SK-N-MC (cell line): ENCODE measurements around the gene ADAP1.
A peak's percentile ranks its signal among the peaks of the same experiment; 100 is the strongest.

Experiments used
- DNase-seq: peaks from one replicate; pipeline ENCODE4 v3.0.0-alpha.2; 2011; ENCODE audit warnings: low read depth, low spot score
- H3K27ac ChIP-seq: fragments of 200-600 bp; sonication (generic); 2 replicates; pipeline ENCODE4 v1.5.1; 2016; ENCODE audit warnings: mixed run types
- H3K36me3 ChIP-seq: fragments of 200-600 bp; sonication (generic); 2 replicates; pipeline ENCODE4 v1.6.1; 2017; ENCODE audit warnings: antibody characterized with exemption, low read length, mixed read lengths; ENCODE audit not compliant: insufficient read depth
- H3K4me3 ChIP-seq: fragments of 200-600 bp; sonication (generic); 2 replicates; pipeline ENCODE4 v1.5.1; 2016
- H3K9ac ChIP-seq: fragments of 200-600 bp; sonication (generic); 2 replicates; pipeline ENCODE4 v1.8.0; 2017; ENCODE audit warnings: mixed run types, mixed read lengths; ENCODE audit not compliant: insufficient read length
- H3K9me3 ChIP-seq: fragments of 200-600 bp; sonication (generic); 2 replicates; pipeline ENCODE4 v1.6.1; 2017; ENCODE audit warnings: low read depth, mild to moderate bottlenecking, antibody characterized with exemption, low read length, moderate library complexity, mixed read lengths
- EZH2 ChIP-seq: fragments of 200-600 bp; sonication (generic); IDR thresholded peaks from one replicate; pipeline ENCODE4 v1.6.1; 2017; ENCODE audit warnings: antibody characterized with exemption
- FOXP2 ChIP-seq: optimal IDR thresholded peaks from 2 replicates; pipeline ENCODE3; 2011; ENCODE audit warnings: mild to moderate bottlenecking, moderate library complexity; ENCODE audit not compliant: insufficient read depth; ENCODE audit errors: extremely low read length, control extremely low read depth
- POLR2AphosphoS5 ChIP-seq: IDR thresholded peaks from 2 replicates; pipeline ENCODE4 v1.6.1; 2012; ENCODE audit warnings: mild to moderate bottlenecking, low read depth, low read length, borderline replicate concordance

The ADAP1 gene

DNA sequence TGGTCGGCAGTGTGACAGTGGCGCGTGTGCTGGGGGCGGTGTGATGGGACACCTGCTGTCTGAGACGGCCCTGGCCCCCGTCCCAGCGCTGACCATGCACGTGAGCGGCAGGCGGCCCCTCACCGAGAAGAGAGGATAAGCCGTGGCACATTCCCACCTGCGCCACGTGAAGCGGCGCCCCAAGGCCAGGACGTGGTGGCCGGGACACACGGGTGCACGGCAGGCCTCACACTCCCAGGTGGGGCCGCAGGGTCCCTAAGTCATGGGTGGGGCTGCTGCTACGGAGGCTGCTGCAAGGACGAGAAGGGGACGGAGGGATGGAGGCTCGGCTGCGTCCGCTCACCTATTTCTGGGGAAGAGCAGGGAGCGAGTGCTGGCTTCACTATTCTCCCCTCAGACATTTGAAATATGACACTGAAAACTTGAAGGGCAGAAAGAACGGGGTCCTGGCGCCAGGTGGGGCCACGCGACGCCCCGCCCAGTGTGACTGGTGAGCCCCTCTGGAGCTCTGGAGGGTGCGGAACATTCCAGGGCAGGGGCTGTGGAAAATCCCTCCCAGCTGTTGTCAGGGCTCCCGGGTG, 36.0 kb upstream of the ADAP1 start:
- H3K9ac ChIP-seq, result no peak overlapping the region
- H3K4me3 ChIP-seq, result no peak overlapping the region
- no peaks in the 10 kb centered on the region for H3K36me3 ChIP-seq
- no peak for DNase-seq
- no peaks in the 10 kb centered on the region for H3K9me3 ChIP-seq
- no peak for TF ChIP-seq EZH2
- TF ChIP-seq POLR2AphosphoS5, result no peak
- TF ChIP-seq FOXP2, result no peak
- no peak overlapping the region for H3K27ac ChIP-seq

DNA sequence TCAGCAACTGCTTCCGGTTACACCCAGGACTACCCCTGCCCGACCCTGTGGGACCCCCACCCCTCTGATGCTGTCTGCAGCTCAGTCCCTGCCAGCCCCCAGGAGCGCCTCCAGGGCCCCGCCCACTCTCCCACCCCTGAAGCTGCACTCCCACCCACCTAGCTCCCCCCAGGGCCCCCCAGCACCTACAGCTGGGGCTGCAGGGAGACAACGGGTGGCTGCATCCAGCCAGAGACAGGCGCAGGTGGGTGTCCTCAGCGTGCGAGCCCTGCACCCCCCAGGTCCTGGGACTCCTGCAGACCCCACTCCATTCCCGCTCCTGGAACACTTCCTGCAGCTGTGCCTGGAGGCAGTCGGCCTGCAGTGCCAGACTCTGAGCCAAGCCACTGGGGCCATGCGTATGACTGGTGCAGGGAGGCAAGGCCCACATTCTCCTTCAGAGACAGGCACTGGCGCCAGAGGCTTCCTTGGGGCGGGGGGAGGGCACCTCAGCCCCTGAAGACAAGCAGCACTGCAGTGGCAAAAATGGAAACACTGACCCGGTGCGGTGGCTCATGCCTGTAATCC, 34.6 kb upstream of the ADAP1 start:
- no peak for DNase-seq
- no peak for TF ChIP-seq EZH2
- TF ChIP-seq FOXP2, result no peak
- no peak for TF ChIP-seq POLR2AphosphoS5
- H3K27ac ChIP-seq, result peak overlapping the region; percentile 36; the same call in 1 of the 2 replicates
- H3K36me3 ChIP-seq, result no peaks in the 10 kb centered on the region
- H3K9me3 ChIP-seq, result no peaks in the 10 kb centered on the region
- H3K9ac ChIP-seq, result no peak overlapping the region
- H3K4me3 ChIP-seq, result 0 out of 2 replicates have a peak overlapping the region, but pooled peaks have one; percentile 9

DNA sequence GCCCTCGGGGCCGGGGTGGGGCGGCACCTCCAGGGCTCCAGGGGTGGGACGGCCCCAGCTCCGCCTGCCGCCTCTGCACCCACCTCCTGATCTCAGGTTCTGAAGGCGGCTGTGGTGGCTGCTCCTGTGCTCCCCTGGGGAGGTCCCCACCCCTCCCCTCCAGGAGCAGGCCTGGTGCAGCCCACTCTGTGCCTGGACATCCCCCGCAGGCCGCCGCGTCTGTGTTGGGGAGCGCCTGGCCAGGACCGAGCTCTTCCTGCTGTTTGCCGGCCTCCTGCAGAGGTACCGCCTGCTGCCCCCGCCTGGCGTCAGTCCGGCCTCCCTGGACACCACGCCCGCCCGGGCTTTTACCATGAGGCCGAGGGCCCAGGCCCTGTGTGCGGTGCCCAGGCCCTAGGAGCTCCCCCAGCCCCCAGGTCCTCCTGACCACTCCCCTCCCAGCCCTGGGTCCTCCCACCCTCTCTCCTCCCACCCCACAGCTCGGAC, 34.0 kb upstream of the ADAP1 start:
- Histone ChIP-seq H3K9me3 (no peaks in the 10 kb centered on the region), H3K36me3 (no peaks in the 10 kb centered on the region), H3K9ac (no peak overlapping the region), H3K4me3 (no peak overlapping the region), H3K27ac (no peak overlapping the region)
- DNase-seq, result no peak
- TF ChIP-seq POLR2AphosphoS5 (no peak), EZH2 (no peak), FOXP2 (no peak)

DNA sequence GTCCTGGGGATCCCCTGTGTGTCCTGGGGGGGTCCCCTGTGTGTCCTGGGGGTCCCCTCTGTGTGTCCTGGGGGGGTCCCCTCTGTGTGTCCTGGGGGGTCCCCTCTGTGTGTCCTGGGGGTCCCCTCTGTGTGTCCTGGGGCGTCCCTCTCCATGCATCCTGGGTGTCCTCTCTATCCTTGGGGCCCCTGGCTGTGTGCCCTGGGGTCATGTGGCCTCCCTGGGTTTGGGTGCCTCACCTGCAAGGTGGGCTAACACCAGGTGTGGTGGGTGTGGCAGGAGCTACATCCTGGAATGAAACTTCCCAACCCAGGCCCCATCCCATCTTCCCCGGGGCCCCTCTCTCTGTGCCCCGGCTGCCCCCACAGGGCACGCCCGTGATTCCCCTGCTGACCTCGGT, 33.4 kb upstream of the ADAP1 start:
- no peaks in the 10 kb centered on the region for H3K36me3 ChIP-seq
- H3K9me3 ChIP-seq, result no peaks in the 10 kb centered on the region
- H3K9ac ChIP-seq, result no peak overlapping the region
- TF ChIP-seq POLR2AphosphoS5 (no peak), EZH2 (no peak)
- H3K27ac ChIP-seq, result no peak overlapping the region
- no peak overlapping the region for H3K4me3 ChIP-seq
- no peak for DNase-seq

DNA sequence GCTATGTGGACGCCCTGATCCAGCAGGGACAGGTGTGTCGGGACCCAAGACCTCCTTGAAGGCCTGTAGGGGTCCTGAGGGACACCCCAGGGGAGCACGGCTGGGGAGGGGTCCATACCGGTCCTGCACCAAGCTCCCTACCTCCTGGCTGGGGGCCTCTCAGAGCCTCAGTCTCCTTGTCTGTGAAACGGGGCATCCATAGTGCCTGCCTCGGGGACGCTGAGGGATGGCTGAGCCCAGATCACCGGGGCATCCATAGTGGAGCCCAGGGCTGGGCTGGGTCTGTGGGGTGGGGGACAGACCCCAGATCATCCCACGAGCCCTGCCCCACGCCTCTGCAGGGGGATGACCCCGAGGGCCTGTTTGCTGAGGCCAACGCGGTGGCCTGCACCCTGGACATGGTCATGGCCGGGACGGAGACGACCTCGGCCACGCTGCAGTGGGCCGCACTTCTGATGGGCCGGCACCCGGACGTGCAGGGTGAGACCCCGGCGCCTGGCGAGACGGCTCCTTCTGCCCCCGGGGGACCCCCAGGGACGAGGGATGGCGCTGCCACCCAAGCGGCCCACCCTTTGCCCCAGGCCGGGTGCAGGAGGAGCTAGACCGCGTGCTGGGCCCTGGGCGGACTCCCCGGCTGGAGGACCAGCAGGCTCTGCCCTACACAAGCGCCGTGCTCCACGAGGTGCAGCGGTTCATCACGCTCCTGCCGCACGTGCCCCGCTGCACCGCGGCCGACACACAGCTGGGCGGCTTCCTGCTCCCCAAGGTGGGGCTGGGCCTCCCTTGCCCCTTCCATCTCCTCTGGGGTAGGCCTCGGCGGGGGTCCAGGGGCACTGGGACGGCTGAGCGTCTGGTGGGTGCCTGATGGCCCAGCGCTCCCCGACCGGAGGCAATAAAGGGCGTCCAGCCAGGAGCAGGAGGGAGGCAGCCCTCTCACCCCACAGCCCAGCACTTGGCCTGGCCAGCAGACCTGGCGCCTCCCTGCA, 32.6 kb upstream of the ADAP1 start:
- no peaks in the 10 kb centered on the region for H3K9me3 ChIP-seq
- H3K27ac ChIP-seq, result no peak overlapping the region
- TF ChIP-seq POLR2AphosphoS5, result no peak
- TF ChIP-seq FOXP2, result no peak
- no peak for TF ChIP-seq EZH2
- no peak overlapping the region for H3K4me3 ChIP-seq
- no peaks in the 10 kb centered on the region for H3K36me3 ChIP-seq
- no peak overlapping the region for H3K9ac ChIP-seq
- no peak for DNase-seq

DNA sequence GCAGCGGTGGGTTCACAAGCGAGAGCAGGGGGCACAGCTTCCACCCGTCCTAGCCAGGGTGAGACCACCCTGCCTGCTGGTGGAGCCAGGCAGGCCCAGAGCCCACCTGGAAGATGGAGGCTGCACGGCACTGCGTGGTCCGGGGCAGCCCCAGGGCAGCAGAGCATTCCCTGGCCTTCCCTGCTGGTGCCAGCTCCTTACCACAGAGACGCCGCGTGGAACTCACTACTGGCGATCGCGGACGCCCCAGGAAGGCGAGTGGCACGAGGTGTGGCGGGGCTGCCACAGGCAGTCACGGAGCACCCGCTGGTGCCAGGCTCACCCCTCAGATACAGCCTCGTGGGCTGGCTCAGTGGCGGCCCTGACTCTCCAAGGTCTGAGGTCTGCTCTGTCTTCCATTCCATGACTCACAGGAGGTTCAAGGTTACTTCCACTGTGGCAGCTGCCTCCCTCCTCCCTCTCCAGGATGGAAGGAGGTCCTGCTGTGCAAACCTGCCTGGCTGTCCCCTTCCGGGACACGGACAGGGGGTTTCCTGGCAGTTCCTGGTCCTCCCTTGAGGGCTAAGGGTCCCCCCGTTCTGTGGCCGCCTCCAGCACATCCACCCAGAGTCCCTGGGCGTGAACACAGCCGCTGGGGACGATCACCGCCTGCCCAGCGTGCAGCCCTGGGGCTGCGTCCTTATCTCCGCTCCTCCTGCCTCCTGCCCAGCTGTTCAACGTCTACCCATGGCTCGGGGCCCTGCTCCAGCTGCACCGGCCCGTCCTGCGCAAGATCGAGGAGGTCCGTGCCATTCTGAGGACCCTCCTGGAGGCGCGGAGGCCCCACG, 31.6 kb upstream of the ADAP1 start:
- H3K9me3 ChIP-seq, result no peaks in the 10 kb centered on the region
- TF ChIP-seq EZH2 (no peak), FOXP2 (no peak), POLR2AphosphoS5 (no peak)
- no peaks in the 10 kb centered on the region for H3K36me3 ChIP-seq
- no peak overlapping the region for H3K9ac ChIP-seq
- H3K27ac ChIP-seq, result no peak overlapping the region
- no peak overlapping the region for H3K4me3 ChIP-seq
- DNase-seq, result no peak

DNA sequence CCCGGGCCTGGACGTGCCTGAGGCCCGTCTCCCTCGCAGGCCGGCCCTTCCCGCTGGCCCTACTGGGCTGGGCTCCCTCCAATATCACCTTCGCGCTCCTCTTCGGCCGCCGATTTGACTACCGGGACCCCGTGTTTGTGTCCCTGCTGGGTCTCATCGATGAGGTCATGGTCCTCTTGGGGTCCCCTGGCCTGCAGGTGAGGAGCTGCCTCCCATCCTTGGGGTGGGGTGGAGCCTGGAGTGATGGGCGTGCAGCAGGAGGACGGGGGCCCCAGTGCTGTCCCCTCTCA, 30.6 kb upstream of the ADAP1 start:
- Histone ChIP-seq H3K9me3 (no peaks in the 10 kb centered on the region), H3K4me3 (no peak overlapping the region), H3K36me3 (no peaks in the 10 kb centered on the region), H3K9ac (no peak overlapping the region), H3K27ac (no peak overlapping the region)
- no peak for TF ChIP-seq FOXP2
- TF ChIP-seq POLR2AphosphoS5, result no peak
- no peak for TF ChIP-seq EZH2
- no peak for DNase-seq
